Natural killer cell (primary cell): ENCODE results near the gene FBXO31. TPM values are rescaled to one million over a fixed set of nuclear protein-coding genes. Genes with fewer than 3 reads are reported as not detected.

ENCODE experiments used
- ATAC-seq, 3 donors: fragments of 150-1000 bp in 2 of 3; fragments of 200-7000 bp in 1 of 3; cut with Tn5 transposase; 1 replicate in 1 of 3; 2 replicates in 2 of 3; pipeline ENCODE4 v1.10.0; 2021; ENCODE audit warnings: mild to moderate bottlenecking in 2 of 3, moderate library complexity in 2 of 3
- DNase-seq, 2 donors: peaks; one replicate each; pipeline versions ENCODE4 v3.0.0 to v3.0.0-alpha.2; 2013 to 2021; ENCODE audit warnings: mixed read lengths in 1 of 2
- H3K27ac ChIP-seq: one replicate; pipeline ENCODE4 v1.5.1; 2013; ENCODE audit warnings: mild to moderate bottlenecking, low read length
- H3K27me3 ChIP-seq: one replicate; pipeline ENCODE4 v1.6.1; 2013; ENCODE audit warnings: low read length; ENCODE audit not compliant: control insufficient read depth, insufficient read depth
- H3K36me3 ChIP-seq: one replicate; pipeline ENCODE4 v1.6.1; 2013; ENCODE audit warnings: low read length; ENCODE audit not compliant: control insufficient read depth, insufficient read depth
- H3K4me1 ChIP-seq: one replicate; pipeline ENCODE4 v1.6.1; 2013; ENCODE audit warnings: low read length; ENCODE audit not compliant: control insufficient read depth, insufficient read depth
- H3K4me3 ChIP-seq: one replicate; pipeline ENCODE4 v1.5.1; 2013; ENCODE audit warnings: low read length
- H3K9me3 ChIP-seq: one replicate; pipeline ENCODE4 v1.6.1; 2013; ENCODE audit warnings: low read length; ENCODE audit not compliant: control insufficient read depth, insufficient read depth
- H3K27ac Mint-ChIP-seq, 2 donors: one replicate each; pipeline ENCODE4 v1.8.0; 2022; ENCODE audit warnings: mild to moderate bottlenecking in 2 of 2, mixed read lengths in 2 of 2, moderate library complexity in 1 of 2
- H3K27me3 Mint-ChIP-seq, 2 donors: one replicate each; pipeline ENCODE4 v1.8.0; 2022; ENCODE audit warnings: low read depth in 2 of 2, mixed read lengths in 2 of 2
- H3K36me3 Mint-ChIP-seq: one replicate; pipeline ENCODE4 v1.8.0; 2022; ENCODE audit warnings: mixed read lengths
- H3K4me1 Mint-ChIP-seq, 2 donors: one replicate each; pipeline ENCODE4 v1.8.0; 2022; ENCODE audit warnings: mixed read lengths in 2 of 2
- H3K4me3 Mint-ChIP-seq: one replicate; pipeline ENCODE4 v1.8.0; 2022; ENCODE audit warnings: mild to moderate bottlenecking, moderate library complexity, mixed read lengths
- H3K9me3 Mint-ChIP-seq, 2 donors: one replicate each; pipeline ENCODE4 v1.8.0; 2022; ENCODE audit warnings: mixed read lengths in 2 of 2
- CTCF ChIP-seq: fragments of 200-600 bp; IDR thresholded peaks from one replicate; pipeline ENCODE4 v1.8.0; 2022; ENCODE audit warnings: antibody characterized with exemption
- WGBS: methylation state at CpG from one replicate; pipeline ENCODE4 v1.1.7; 2013; ENCODE audit warnings: missing lambda C conversion rate; ENCODE audit not compliant: insufficient coverage; 5-methylcytosine and 5-hydroxymethylcytosine counted together
- intact Hi-C: fragments of 100-400 bp; cut with micrococcal nuclease; formaldehyde crosslinking; loops from one replicate; pipeline ENCODE4 v1.14.2; 2022
- total RNA-seq, 4 donors: library from RNA; stranded (reverse); fragments of 120-200 nt in 1 of 4; gene quantifications; one replicate each; pipeline versions ENCODE4 v1.2.3 to v1.2.4, GENCODE V29; 2013 to 2022

The FBXO31 gene
- total RNA-seq, 3 donors from 2014 or later (not counting 1 experiment from before 2014, with no cell fraction given) = 32.2 to 47.2 (median 37.6) TPM

GRCh38 chr16:87422106-87422505, 38.5 kb upstream of the FBXO31 start:
- H3K36me3 ChIP-seq = peaks cover 11% of the 10 kb centered on the region
- H3K27ac ChIP-seq = no peak overlapping the region
- TF ChIP-seq CTCF = no peak
- no peaks in the 10 kb centered on the region for H3K9me3 Mint-ChIP-seq
- H3K27me3 ChIP-seq = no peaks in the 10 kb centered on the region
- intact Hi-C loops = no loop called here
- no peak overlapping the region for H3K4me3 Mint-ChIP-seq
- H3K27me3 Mint-ChIP-seq = no peaks in the 10 kb centered on the region
- WGBS = 95% methylated on average over 11 of the region's 11 CpGs
- DNase-seq (no peak), ATAC-seq (no peak)
- no peak overlapping the region for H3K27ac Mint-ChIP-seq
- H3K4me3 ChIP-seq = no peak overlapping the region
- H3K4me1 Mint-ChIP-seq = peaks cover 4 to 11% of the 10 kb centered on the region in 2 donors
- H3K9me3 ChIP-seq = no peaks in the 10 kb centered on the region
- peaks cover 7% of the 10 kb centered on the region for H3K36me3 Mint-ChIP-seq
- H3K4me1 ChIP-seq = no peaks in the 10 kb centered on the region

GRCh38 chr16:87421003-87421912, 37.7 kb upstream of the FBXO31 start:
- H3K27ac Mint-ChIP-seq = no peak overlapping the region
- 95% methylated on average over 25 of the region's 25 CpGs for WGBS
- H3K36me3 Mint-ChIP-seq = peaks cover 7% of the 10 kb centered on the region
- no peak overlapping the region for H3K4me3 Mint-ChIP-seq
- Histone ChIP-seq H3K4me1 (no peaks in the 10 kb centered on the region), H3K27me3 (no peaks in the 10 kb centered on the region), H3K9me3 (no peaks in the 10 kb centered on the region), H3K27ac (no peak overlapping the region), H3K36me3 (peaks cover 13% of the 10 kb centered on the region), H3K4me3 (no peak overlapping the region)
- DNase-seq = no peak
- no peaks in the 10 kb centered on the region for H3K9me3 Mint-ChIP-seq
- no peak for TF ChIP-seq CTCF
- no peak for ATAC-seq
- peaks cover under 1 to 7% of the 10 kb centered on the region in 2 donors for H3K4me1 Mint-ChIP-seq
- intact Hi-C loops = no loop called here
- no peaks in the 10 kb centered on the region for H3K27me3 Mint-ChIP-seq

DNA sequence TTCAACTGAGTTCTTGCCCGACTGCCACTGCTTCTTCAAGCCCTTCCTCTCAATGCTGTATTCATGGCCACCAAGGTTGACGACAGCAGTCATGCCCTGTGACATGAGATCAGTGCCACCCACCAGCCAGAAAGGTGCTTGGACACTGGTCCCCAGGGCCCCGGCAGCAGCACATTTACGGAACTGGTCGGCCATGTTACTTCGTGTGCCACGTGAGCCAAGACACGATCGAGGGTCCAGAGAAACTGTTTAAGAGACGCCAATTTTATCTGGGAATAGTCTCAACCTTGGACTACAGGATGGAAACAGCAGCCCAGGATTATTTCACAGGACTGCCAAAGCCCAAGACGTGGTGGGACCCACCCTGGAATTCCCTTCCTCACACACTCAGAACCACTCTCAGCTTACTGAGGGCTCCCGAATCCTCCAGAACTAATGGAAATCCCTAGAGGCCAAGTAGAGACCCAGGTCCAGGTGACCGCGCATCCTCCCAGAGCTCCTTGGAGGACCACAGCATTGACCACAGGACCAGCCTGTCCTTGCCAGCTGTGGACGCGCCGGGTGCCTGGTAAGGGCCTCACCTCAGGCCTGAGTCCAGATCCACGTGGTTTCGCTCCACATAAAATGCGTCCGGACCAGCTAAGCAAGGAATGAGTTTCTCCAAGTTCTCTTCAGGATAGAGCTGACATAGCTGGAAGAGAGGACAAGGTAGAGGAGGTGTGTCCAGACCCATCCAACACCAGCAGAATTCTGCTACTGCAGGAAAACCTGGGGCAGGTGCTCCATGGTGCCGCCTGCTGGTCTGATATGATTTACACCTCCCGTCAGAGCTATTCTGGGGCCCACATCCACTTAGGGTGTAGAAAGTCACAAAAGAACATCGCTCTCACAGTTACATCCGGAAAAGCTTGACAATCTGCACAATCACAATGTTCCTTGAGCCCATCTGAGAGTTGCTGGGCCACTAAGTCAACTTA, 36.7 kb upstream of the FBXO31 start:
- DNase-seq = no peak
- Histone ChIP-seq H3K27me3 (no peaks in the 10 kb centered on the region), H3K36me3 (peaks cover 13% of the 10 kb centered on the region), H3K4me3 (no peak overlapping the region), H3K4me1 (no peaks in the 10 kb centered on the region), H3K9me3 (no peaks in the 10 kb centered on the region), H3K27ac (no peak overlapping the region)
- H3K4me1 Mint-ChIP-seq = no peaks in the 10 kb centered on the region
- H3K36me3 Mint-ChIP-seq = peaks cover 7% of the 10 kb centered on the region
- no peak for ATAC-seq
- H3K9me3 Mint-ChIP-seq = no peaks in the 10 kb centered on the region
- WGBS = 95% methylated on average over 25 of the region's 25 CpGs
- intact Hi-C loops = no loop called here
- no peak overlapping the region for H3K27ac Mint-ChIP-seq
- no peaks in the 10 kb centered on the region for H3K27me3 Mint-ChIP-seq
- no peak overlapping the region for H3K4me3 Mint-ChIP-seq
- TF ChIP-seq CTCF = no peak
